DLD1 (cell line): Measurements from ENCODE around the gene ALMS1.
"Not testable (repeated sequence)": the region's sequence is repeated elsewhere in the genome, so short reads cannot be mapped to it uniquely, and the experiment has no call there.

ENCODE experiments used
- in situ Hi-C: cut with HindIII; loops from 2 replicates; pipeline ENCODE4 v1.10.0; 2017; ENCODE audit warnings: low sequenced_read_pairs

ALMS1 gene

GRCh38 chr2:73614105-73614504 lies 228.5 kb downstream of the ALMS1 start:
- in situ Hi-C loops: no loop called here

DNA sequence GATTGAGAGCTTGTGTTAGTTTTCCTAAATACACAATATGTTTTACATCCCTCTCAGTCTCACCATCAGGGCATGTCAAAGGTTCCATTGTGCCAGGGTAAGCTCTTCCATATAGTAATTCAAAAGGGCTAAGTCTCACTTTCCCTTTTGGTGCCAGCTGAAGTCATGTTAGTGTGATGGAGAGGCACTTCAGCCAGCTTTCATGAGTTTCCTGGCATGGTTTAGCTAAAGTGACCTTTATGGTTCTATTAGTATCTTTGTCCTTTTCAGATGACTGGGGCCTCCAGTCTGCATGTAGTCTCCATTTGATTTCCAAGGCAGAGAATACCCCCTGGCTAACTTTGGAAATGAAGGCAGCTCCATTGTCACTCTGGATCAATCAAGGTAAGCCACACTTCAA lies 229.4 kb downstream of the ALMS1 start:
- in situ Hi-C loops: no loop called here

DNA sequence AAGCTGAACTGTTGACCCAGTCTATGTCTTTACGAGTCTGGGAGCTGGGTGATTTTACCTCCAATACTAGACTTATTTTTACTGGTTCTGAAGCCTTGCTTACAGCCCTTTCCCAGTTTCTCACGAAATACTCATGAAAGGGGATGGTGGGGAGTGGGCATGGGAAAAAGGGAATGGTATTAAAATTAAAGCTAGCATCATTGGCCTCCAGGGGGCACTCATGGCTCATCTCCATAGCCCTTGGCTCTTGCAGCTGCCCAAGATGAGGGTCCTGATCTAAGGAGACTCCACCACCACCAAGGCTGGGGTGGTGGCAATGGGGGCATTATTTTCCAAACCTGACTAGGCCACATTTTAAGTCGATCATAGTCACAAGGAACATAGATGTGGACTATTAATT lies 234.3 kb downstream of the ALMS1 start:
- in situ Hi-C loops: not testable (repeated sequence)

GRCh38 chr2:73624036-73624435 lies 238.4 kb downstream of the ALMS1 start:
- in situ Hi-C loops: not testable (repeated sequence)

DNA sequence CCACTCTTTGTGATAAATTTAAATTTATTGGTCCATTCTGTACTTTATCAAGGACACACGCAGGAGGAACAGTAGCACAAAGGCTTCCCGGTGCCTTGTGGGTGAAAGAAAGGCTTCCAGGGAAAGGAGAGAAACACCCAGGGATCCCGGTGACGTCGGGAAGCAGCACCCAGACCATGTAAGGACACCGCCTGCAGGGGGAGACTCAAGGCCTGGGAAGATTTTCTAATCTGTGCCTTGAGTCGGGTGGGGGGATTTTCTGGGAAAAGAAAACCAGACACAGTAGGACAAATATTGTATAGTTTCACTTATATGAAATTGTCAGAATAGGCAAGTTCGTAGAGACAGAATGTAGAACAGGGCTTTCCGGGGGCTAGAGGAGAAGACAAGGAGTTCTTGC lies 239.0 kb downstream of the ALMS1 start:
- in situ Hi-C loops: not testable (repeated sequence)

- in situ Hi-C loops: not testable (repeated sequence)
Observed at GRCh38 chr2:73626237-73626636, 240.6 kb downstream of the ALMS1 start.

DNA sequence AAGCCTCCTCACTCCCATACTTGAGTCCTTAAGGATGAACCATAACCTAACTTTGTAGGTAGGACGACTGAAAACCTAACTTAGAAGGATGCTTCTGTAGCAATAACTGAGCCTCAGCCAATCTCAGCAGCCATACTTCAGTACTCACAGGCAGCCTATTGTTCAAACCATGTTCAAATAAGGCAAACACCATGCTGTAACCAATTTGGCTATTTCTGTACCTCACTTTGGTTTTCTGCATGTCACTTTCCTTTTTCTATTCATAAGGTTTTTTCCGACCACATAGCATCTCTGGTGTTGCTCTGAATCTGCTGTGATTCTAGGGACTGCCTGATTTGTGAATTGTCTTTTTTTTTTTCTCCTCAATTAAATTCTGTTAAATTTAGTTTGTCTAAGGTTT lies 242.9 kb downstream of the ALMS1 start:
- in situ Hi-C loops: not testable (repeated sequence)

DNA sequence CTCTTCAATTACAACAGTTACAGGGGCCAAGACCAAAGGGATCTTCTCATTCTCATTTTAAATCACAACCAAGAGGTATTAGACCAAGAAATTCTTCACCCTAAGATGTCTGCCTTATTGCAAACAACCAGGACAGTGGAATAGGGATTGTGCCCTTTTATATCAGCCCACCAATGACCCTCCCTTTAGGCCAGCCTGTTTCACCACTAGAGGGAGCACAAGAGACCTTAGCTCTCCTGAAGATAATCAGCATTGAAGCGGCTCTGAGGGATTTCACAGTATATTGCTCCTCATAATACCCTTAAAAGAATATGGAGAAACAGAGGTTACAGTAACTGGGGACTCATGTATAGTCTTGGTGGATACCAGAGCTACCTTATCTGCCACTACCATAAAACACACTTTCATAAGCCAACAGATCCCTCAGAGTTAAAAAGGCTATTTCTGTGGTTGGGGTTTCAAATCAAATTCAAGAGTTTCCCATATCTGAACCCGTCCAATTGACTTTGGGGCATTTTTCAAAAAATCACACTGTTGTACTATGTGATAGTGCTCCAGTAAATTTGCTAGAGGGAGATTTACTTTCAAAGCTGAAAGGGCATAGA lies 245.1 kb downstream of the ALMS1 start:
- in situ Hi-C loops: not testable (repeated sequence)

GRCh38 chr2:73636977-73637376 lies 251.3 kb downstream of the ALMS1 start:
- in situ Hi-C loops: not testable (repeated sequence)

- in situ Hi-C loops: no loop called here
Observed at GRCh38 chr2:73638429-73638828, 252.8 kb downstream of the ALMS1 start.

DNA sequence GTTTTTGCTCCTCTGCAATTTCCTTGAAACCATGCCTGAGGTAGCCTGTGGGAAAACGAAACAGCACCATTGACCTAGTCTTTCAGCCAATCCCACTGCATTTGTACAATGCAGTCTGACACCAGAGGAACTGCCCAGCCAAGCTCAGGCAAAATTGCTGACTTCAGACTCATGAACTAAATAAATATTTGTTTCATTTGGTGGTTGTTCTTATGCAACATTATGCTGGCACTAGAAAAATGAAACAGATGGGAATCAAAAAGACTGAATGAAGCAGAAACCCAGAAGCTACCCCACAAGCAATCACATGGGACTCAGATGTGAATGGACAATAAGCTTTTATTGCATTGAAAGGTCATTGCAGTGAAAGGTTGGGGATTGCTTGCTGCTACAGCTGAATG lies 254.9 kb downstream of the ALMS1 start:
- in situ Hi-C loops: no loop called here

DNA sequence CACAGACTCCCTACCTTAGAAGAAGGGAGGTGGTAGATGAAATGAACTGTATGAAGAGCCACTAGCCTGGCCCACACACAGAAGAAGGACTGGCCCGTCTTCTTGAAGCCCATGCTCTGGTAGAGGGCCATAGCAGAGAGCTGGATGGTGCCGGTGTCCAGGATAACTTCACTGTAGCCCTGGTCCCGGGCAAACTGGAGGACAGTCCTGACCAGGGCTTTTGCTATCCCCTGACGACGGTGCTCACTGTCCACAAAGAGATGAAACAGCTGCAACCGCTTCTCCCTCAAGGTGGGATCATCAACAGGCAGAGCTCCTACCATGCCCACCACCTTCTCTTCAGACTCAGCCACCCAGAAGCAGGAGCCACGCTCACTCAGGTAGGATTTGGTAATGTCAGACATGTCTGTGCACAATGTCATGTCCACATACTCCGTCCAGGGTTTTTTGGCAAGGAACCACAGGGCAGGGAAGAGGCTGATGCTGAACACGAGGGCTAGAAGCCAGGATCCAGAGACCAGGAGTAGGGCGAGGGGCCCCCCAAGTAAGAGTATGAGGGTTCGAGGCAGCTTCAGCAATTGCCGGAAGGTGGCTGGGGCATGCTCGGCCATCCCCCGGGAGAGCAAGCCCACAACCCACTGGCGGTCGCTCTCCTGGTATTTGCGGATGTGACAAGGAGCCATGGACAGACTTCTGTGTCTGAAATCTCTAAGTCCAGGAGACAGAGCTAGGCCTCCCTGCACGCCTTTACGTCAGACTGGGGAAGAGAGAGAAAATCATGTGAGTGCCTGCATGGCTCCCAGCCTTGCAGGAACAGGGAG lies 255.5 kb downstream of the ALMS1 start:
- in situ Hi-C loops: no loop called here

DNA sequence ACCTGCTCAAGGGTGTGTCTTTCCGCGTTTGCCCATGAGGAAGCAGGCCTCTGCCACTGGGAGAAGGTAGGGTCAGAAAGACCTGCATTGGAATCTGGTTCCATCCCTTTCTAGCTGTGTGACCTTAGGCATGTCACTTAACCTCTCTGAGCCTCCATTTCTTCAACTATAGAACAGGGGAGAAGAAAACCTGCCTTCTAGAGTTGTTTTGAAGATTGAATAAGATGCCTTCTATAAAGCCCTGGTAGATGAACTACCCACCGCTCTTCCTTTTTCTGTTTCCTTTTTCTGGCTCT lies 256.1 kb downstream of the ALMS1 start:
- in situ Hi-C loops: no loop called here

DNA sequence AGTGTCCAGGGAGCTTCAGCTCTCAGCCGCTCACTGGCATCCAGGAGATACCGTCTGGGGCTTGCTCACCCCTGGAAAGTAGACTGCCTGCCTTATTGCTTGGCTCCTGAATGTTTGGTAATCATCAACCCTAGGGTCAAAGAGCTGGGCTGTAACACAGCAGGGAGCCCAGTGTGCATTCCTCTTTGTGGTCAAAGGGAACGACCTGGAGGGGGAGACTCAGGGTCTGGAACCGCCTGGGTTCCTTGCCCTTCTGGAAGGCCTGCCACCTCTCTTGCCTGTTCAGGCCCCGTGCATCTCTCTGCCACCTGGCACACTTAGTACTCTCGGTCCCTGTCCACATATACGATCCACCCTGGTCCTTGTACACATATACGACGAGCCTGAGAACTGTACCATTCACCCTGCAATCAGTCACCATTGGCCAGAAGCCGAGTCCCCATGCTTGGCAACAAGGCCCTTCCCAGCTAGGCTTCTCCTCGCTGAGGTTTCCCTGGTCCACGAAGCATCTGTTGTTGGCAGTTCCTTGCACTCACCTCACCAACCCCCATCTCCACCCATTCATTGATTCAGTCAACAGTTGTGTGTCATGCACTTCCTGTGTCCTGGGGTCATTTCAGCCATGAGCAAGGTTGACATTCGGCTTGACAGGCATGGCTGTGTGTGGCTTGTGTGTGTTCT lies 256.8 kb downstream of the ALMS1 start, which contains the start of gene NAT8:
Gene NAT8 (minus strand): TSS at position 85 of the 681 bp plus-strand sequence. CDS start 794 bp downstream, outside the sequence.
- in situ Hi-C loops: no loop called here

GRCh38 chr2:73647690-73648089 lies 262.1 kb downstream of the ALMS1 start:
- in situ Hi-C loops: not testable (repeated sequence)

DNA sequence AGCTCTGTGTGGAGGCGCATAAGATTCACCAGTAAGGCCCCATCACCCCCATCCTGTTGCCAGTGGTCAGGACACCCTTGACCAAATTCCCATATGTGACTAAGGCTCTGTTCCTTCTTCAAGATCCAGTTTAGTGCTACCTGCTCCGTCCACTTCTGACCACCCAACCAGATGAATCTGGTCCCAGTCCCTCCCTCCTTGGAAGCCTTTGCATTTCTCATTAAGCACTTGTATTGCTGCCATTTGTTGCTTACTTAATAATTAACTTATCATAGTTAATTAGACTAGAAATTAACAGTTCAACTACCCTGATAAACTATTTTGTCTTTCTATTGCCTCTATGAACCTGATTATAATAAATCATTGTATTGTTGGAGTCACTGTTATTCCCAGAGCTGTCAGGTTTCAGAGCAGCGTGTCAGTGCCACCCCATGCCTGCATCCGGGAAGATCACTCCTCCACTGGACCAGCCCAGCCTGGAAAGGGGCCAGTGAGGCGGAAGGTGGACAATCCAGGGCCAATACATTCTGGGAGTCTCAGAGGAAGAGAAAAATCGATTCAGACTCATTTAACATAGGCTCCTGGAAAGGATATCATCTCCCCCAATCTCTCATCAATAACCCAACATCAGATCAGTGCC lies 266.1 kb downstream of the ALMS1 start:
- in situ Hi-C loops: no loop called here

DNA sequence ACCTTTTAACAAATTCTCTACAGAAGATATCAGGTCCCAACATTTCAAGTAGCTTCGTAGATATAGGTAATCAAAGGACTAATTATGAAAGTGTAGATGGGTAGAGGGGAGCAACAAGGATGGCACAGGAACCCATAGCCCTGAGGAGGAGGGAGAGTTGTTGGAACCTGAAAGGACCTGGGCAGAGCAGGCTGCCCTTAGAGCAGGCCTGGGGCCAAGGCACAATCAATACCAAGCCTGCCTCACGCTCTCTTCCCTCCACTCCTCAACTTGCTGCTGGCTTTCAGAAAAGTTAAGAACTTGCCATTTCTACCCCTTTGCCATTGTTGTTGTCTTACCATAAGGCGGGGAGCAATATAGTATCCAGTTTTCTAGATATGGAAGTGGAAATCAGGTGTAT lies 266.7 kb downstream of the ALMS1 start:
- in situ Hi-C loops: no loop called here

DNA sequence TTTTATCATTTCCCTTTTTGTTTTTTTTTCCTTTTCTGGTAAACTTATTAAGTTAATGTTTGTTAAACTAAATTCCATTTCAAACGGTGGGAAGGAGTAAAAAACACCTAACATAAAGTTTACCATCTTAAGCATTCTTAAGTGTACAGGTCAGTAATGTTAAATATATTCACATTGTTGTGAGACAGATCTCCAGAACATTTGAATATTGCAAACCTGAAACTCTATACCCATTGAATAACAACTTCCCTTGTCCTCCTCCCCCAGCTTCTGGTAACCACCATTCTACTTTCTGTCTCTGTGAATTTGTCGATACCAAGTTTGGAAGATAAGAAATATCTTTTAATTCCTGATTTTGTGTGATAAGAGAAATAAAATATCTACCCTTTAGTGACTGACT lies 268.5 kb downstream of the ALMS1 start:
- in situ Hi-C loops: no loop called here
